Dedifferentiated amniotic fluid mesenchymal stem cell (primary cell): ENCODE measurements around the gene CYCS.
"Not testable (repeated sequence)": the region's sequence is repeated elsewhere in the genome, so short reads cannot be mapped to it uniquely, and the experiment has no call there.

Experiments
- DNase-seq: peaks from one replicate; pipeline ENCODE4 v3.0.0-alpha.2; 2016; ENCODE audit errors: extremely low spot score

Gene CYCS

GRCh38 chr7:25118048-25118753, 6.9 kb downstream of the CYCS start:
- DNase-seq, result no peak

- DNase-seq, result no peak
These were observed 7.6 kb downstream of the CYCS start for GRCh38 chr7:25117226-25118047.

- no peak for DNase-seq
These were observed 8.4 kb downstream of the CYCS start for GRCh38 chr7:25116621-25117020.

- not testable (repeated sequence) for DNase-seq
These were observed 14.5 kb downstream of the CYCS start for GRCh38 chr7:25110514-25110913.

GRCh38 chr7:25109276-25109675, 15.8 kb downstream of the CYCS start:
- no peak for DNase-seq

- DNase-seq, result no peak
These were observed 19.1 kb downstream of the CYCS start for GRCh38 chr7:25105911-25106310.

GRCh38 chr7:25103773-25104172, 21.3 kb downstream of the CYCS start:
- no peak for DNase-seq

GRCh38 chr7:25101817-25102216, 23.2 kb downstream of the CYCS start:
- DNase-seq, result no peak

- DNase-seq, result peak; percentile 71
These were observed 26.7 kb downstream of the CYCS start for GRCh38 chr7:25098096-25099046.

- no peak for DNase-seq
These were observed 29.3 kb downstream of the CYCS start for GRCh38 chr7:25095516-25096345.

GRCh38 chr7:25093268-25093826, 31.7 kb downstream of the CYCS start:
- DNase-seq, result peak; percentile 78

- no peak for DNase-seq
These were observed 33.3 kb downstream of the CYCS start for GRCh38 chr7:25091779-25092178.

- no peak for DNase-seq
These were observed 33.9 kb downstream of the CYCS start for GRCh38 chr7:25091176-25091575.

- no peak for DNase-seq
These were observed 34.7 kb downstream of the CYCS start for GRCh38 chr7:25090374-25090773.

- DNase-seq, result no peak
These were observed 37.2 kb downstream of the CYCS start for GRCh38 chr7:25087855-25088254.

- no peak for DNase-seq
These were observed 40.2 kb downstream of the CYCS start for GRCh38 chr7:25084821-25085220.

- DNase-seq, result no peak
These were observed 41.9 kb downstream of the CYCS start for GRCh38 chr7:25083201-25083600.

- not testable (repeated sequence) for DNase-seq
These were observed 43.0 kb downstream of the CYCS start for GRCh38 chr7:25082041-25082440.

- DNase-seq, result no peak
These were observed 48.0 kb downstream of the CYCS start for GRCh38 chr7:25077096-25077495.

GRCh38 chr7:25075459-25075858, 49.6 kb downstream of the CYCS start:
- DNase-seq, result no peak

GRCh38 chr7:25073451-25073850, 51.6 kb downstream of the CYCS start:
- peak; percentile 47 for DNase-seq
